Lower leg skin (tissue), 4 donors: ENCODE results near the gene NPHP3. TPM values are rescaled to one million over a fixed set of nuclear protein-coding genes. Genes with fewer than 3 reads are reported as not detected.
"Not testable (repeated sequence)": the region's sequence is repeated elsewhere in the genome, so short reads cannot be mapped to it uniquely, and the experiment has no call there.

Source experiments
- DNase-seq, 2 donors: peaks; one replicate each; pipeline ENCODE4 v3.0.0-alpha.2; 2019; ENCODE audit warnings: low spot score in 2 of 2
- H3K4me3 ChIP-seq: fragments of 200-600 bp; sonication (generic); 2 replicates; pipeline ENCODE4 v1.5.1; 2017; ENCODE audit warnings: mild to moderate bottlenecking, low read depth; ENCODE audit not compliant: poor library complexity, severe bottlenecking
- CTCF ChIP-seq, 3 donors: fragments of 450-650 bp; IDR thresholded peaks; one replicate each; pipeline ENCODE4 v1.5.1; 2016; ENCODE audit warnings: antibody characterized with exemption in 3 of 3, mild to moderate bottlenecking in 3 of 3, moderate library complexity in 2 of 3
- POLR2A ChIP-seq, 2 donors: fragments of 450-650 bp; IDR thresholded peaks; one replicate each; pipeline ENCODE4 v1.6.1; 2016 to 2017; ENCODE audit warnings: antibody characterized with exemption in 2 of 2, mild to moderate bottlenecking in 1 of 2, moderate library complexity in 1 of 2
- WGBS, 2 donors: methylation state at CpG; one replicate each; pipeline ENCODE4 v1.1.5; 2018; 5-methylcytosine and 5-hydroxymethylcytosine counted together
- intact Hi-C: fragments of 100-400 bp; cut with DNase I; formaldehyde crosslinking; loops from one replicate; pipeline ENCODE4 v1.15.0; 2023; ENCODE audit warnings: low total_unique reads
- total RNA-seq, 4 donors: library from RNA; depleted of rRNA; stranded (reverse); fragments of >200 nt; gene quantifications; one replicate each; pipeline ENCODE4 v1.1.0, GENCODE V29; 2016

The NPHP3 gene
- total RNA-seq, 4 donors from 2014 or later = 16.3 to 37.1 (median 30.2) TPM

- DNase-seq = no peak
- intact Hi-C loops = no loop called here
- 48 to 64% methylated on average over 1 of the region's 1 CpG for WGBS, 2 donors
- no peak for TF ChIP-seq CTCF (IDR thresholded peaks at IDR 0.05)
- no peak for TF ChIP-seq POLR2A (IDR thresholded peaks at IDR 0.05)
- no peak overlapping the region for H3K4me3 ChIP-seq
Measured at GRCh38 chr3:132749786-132750185, 27.6 kb upstream of the NPHP3 start.

GRCh38 chr3:132746720-132747119, 24.5 kb upstream of the NPHP3 start:
- DNase-seq, intact Hi-C loops, H3K4me3 ChIP-seq: not testable (repeated sequence)
- 82 to 87% methylated on average over 9 of the region's 9 CpGs for WGBS, 2 donors

GRCh38 chr3:132738314-132738713, 16.1 kb upstream of the NPHP3 start:
- no peak for DNase-seq
- no peak for TF ChIP-seq POLR2A (IDR thresholded peaks at IDR 0.05)
- no peak for TF ChIP-seq CTCF (IDR thresholded peaks at IDR 0.05)
- 95 to 97% methylated on average over 1 of the region's 1 CpG for WGBS, 2 donors
- intact Hi-C loops = loop anchor here (5.0 to 10.0 kb wide), 2 partner anchors 656 to 684 kb away; no protein-coding TSS in a partner anchor
- no peak overlapping the region for H3K4me3 ChIP-seq

GRCh38 chr3:132735589-132735988, 13.4 kb upstream of the NPHP3 start:
- no peak overlapping the region for H3K4me3 ChIP-seq
- TF ChIP-seq CTCF (IDR thresholded peaks at IDR 0.05) = no peak
- no peak for TF ChIP-seq POLR2A (IDR thresholded peaks at IDR 0.05)
- no peak for DNase-seq
- intact Hi-C loops = loop anchor here (5.0 to 10.0 kb wide), 2 partner anchors 659 to 687 kb away; no protein-coding TSS in a partner anchor

GRCh38 chr3:132730891-132731580, 8.8 kb upstream of the NPHP3 start:
- TF ChIP-seq POLR2A (IDR thresholded peaks at IDR 0.05) (no peak), CTCF (IDR thresholded peaks at IDR 0.05) (no peak)
- no peak for DNase-seq
- 0% methylated on average over 2 of the region's 2 CpGs for WGBS, 2 donors
- H3K4me3 ChIP-seq = no peak overlapping the region
- intact Hi-C loops = loop anchor here (10.0 kb wide), 1 partner anchor 664 kb away; no protein-coding TSS in a partner anchor

- peak in 1 of 3 donors; percentile 24 for TF ChIP-seq CTCF (IDR thresholded peaks at IDR 0.05)
- no peak for TF ChIP-seq POLR2A (IDR thresholded peaks at IDR 0.05)
- intact Hi-C loops = loop anchor here (5.0 kb wide), 1 partner anchor 311 kb away; the partner anchor contains the start of gene TMEM108
- no peak overlapping the region for H3K4me3 ChIP-seq
- DNase-seq = no peak
- 19 to 20% methylated on average over 2 of the region's 2 CpGs for WGBS, 2 donors
Measured at GRCh38 chr3:132726341-132726823, 4.2 kb upstream of the NPHP3 start.
